ENCODE data around the gene NUDT4.

DNA sequence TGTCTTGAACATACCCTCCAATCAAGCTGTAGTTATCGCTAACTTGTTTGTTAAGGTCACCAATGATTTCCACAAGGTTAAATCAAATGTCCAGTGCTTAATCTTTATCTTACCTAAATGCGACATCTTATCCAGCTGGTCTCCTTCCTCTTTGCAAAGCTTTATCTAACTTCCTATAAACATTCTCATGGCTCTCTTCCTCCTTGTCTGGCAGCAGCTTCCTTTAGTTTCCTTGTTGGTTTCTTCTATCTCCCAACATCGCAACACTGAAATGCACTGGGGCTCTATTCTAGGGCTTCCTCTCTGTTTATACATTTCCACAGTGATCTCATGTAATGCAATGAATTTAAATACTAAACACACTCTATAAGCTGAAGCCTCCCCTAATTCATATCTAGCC, 35.3 kb downstream of the NUDT4 start:
- TF ChIP-seq CBFB (CRISPR knock-in tag; IDR thresholded peaks at IDR 0.05; ENCODE audit: low read depth) (no peak), CTCF (IDR thresholded peaks at IDR 0.05) (no peak), JUN (CRISPR knock-in tag; IDR thresholded peaks at IDR 0.05) (no peak), TP53 (CRISPR knock-in tag; IDR thresholded peaks at IDR 0.05) (no peak), SOX15 (CRISPR knock-in tag; IDR thresholded peaks at IDR 0.05) (no peak), IRF2 (CRISPR knock-in tag; IDR thresholded peaks at IDR 0.05; ENCODE audit: borderline replicate concordance, low read depth) (no peak), FOXJ3 (CRISPR knock-in tag; IDR thresholded peaks at IDR 0.05; ENCODE audit: borderline replicate concordance) (no peak), ELF4 (CRISPR knock-in tag; IDR thresholded peaks at IDR 0.05; ENCODE audit: low read depth) (no peak), JAZF1 (CRISPR knock-in tag; IDR thresholded peaks at IDR 0.05) (no peak), NR3C1 (CRISPR knock-in tag; conservative IDR thresholded peaks at IDR 0.05; ENCODE audit: low read depth) (no peak), NFE2L1 (CRISPR knock-in tag; IDR thresholded peaks at IDR 0.05) (no peak), CREB1 (CRISPR knock-in tag; IDR thresholded peaks at IDR 0.05) (no peak), SP1 (CRISPR knock-in tag; conservative IDR thresholded peaks at IDR 0.05) (no peak)
- TF ChIP-seq, protein P1, sequence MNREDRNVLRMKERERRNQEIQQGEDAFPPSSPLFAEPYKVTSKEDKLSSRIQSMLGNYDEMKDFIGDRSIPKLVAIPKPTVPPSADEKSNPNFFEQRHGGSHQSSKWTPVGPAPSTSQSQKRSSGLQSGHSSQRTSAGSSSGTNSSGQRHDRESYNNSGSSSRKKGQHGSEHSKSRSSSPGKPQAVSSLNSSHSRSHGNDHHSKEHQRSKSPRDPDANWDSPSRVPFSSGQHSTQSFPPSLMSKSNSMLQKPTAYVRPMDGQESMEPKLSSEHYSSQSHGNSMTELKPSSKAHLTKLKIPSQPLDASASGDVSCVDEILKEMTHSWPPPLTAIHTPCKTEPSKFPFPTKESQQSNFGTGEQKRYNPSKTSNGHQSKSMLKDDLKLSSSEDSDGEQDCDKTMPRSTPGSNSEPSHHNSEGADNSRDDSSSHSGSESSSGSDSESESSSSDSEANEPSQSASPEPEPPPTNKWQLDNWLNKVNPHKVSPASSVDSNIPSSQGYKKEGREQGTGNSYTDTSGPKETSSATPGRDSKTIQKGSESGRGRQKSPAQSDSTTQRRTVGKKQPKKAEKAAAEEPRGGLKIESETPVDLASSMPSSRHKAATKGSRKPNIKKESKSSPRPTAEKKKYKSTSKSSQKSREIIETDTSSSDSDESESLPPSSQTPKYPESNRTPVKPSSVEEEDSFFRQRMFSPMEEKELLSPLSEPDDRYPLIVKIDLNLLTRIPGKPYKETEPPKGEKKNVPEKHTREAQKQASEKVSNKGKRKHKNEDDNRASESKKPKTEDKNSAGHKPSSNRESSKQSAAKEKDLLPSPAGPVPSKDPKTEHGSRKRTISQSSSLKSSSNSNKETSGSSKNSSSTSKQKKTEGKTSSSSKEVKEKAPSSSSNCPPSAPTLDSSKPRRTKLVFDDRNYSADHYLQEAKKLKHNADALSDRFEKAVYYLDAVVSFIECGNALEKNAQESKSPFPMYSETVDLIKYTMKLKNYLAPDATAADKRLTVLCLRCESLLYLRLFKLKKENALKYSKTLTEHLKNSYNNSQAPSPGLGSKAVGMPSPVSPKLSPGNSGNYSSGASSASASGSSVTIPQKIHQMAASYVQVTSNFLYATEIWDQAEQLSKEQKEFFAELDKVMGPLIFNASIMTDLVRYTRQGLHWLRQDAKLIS (CRISPR knock-in tag; IDR thresholded peaks at IDR 0.05; ENCODE audit: borderline replicate concordance): no peak
